ENCODE measurements around the gene CDKN2D. TPM values are rescaled to one million over a fixed set of nuclear protein-coding genes. Genes with fewer than 3 reads are reported as not detected.
A peak's percentile ranks its signal among the peaks of the same experiment; 100 is the strongest.

Gene CDKN2D
- total RNA-seq, result 14.9 TPM

- DNase-seq (ENCODE audit: low spot score) (peak; percentile 100), ATAC-seq (peak; percentile 92)
- intact Hi-C loops (cut with DNase I), result loop anchor here (10.0 kb wide), 1 partner anchor 154 kb away; no protein-coding TSS in a partner anchor
These were observed at the start of gene CDKN2D for GRCh38 chr19:10568826-10569651. TSS of gene CDKN2D (minus strand) at chr19:10568979. CDS start at chr19:10568653, 326 bp downstream.

GRCh38 chr19:10617409-10618121 lies 48.8 kb upstream of the CDKN2D start:
- DNase-seq (ENCODE audit: low spot score) (no peak), ATAC-seq (no peak)
- intact Hi-C loops (cut with DNase I), result no loop called here

GRCh38 chr19:10615429-10616023 lies 46.7 kb upstream of the CDKN2D start:
- ATAC-seq, result no peak
- no peak for DNase-seq (ENCODE audit: low spot score)
- intact Hi-C loops (cut with DNase I), result no loop called here

- DNase-seq (ENCODE audit: low spot score) (peak; percentile 87), ATAC-seq (peak; percentile 86)
- intact Hi-C loops (cut with DNase I), result no loop called here
These were observed 43.8 kb upstream of the CDKN2D start for GRCh38 chr19:10612499-10613119.

GRCh38 chr19:10611907-10612306 lies 43.1 kb upstream of the CDKN2D start:
- ATAC-seq (peak; percentile 4), DNase-seq (ENCODE audit: low spot score) (no peak)
- intact Hi-C loops (cut with DNase I), result no loop called here

- DNase-seq (ENCODE audit: low spot score) (no peak), ATAC-seq (no peak)
- intact Hi-C loops (cut with DNase I), result no loop called here
These were observed 35.7 kb upstream of the CDKN2D start for GRCh38 chr19:10604460-10604980.

GRCh38 chr19:10603873-10604459 lies 35.2 kb upstream of the CDKN2D start:
- ATAC-seq (peak; percentile 6), DNase-seq (ENCODE audit: low spot score) (no peak)
- intact Hi-C loops (cut with DNase I), result no loop called here

GRCh38 chr19:10603084-10603872 lies 34.5 kb upstream of the CDKN2D start:
- DNase-seq (ENCODE audit: low spot score) (peak; percentile 70), ATAC-seq (peak; percentile 53)
- intact Hi-C loops (cut with DNase I), result no loop called here

GRCh38 chr19:10602330-10603083 lies 33.7 kb upstream of the CDKN2D start:
- intact Hi-C loops (cut with DNase I), result no loop called here
- DNase-seq (ENCODE audit: low spot score) (peak; percentile 92), ATAC-seq (peak; percentile 95)

GRCh38 chr19:10601999-10602329 lies 33.2 kb upstream of the CDKN2D start:
- DNase-seq (ENCODE audit: low spot score) (no peak), ATAC-seq (no peak)
- intact Hi-C loops (cut with DNase I), result no loop called here

- intact Hi-C loops (cut with DNase I), result no loop called here
- no peak for DNase-seq (ENCODE audit: low spot score)
- no peak for ATAC-seq
These were observed 31.4 kb upstream of the CDKN2D start for GRCh38 chr19:10600149-10600548.

- peak; percentile 97 for ATAC-seq
- DNase-seq (ENCODE audit: low spot score), result peak; percentile 80
- intact Hi-C loops (cut with DNase I), result no loop called here
These were observed 25.2 kb upstream of the CDKN2D start for GRCh38 chr19:10593820-10594637.

GRCh38 chr19:10593148-10593547 lies 24.4 kb upstream of the CDKN2D start:
- DNase-seq (ENCODE audit: low spot score) (no peak), ATAC-seq (no peak)
- intact Hi-C loops (cut with DNase I), result no loop called here

GRCh38 chr19:10587839-10588150 lies 19.0 kb upstream of the CDKN2D start:
- ATAC-seq, result no peak
- intact Hi-C loops (cut with DNase I), result no loop called here

GRCh38 chr19:10587022-10587838 lies 18.5 kb upstream of the CDKN2D start, which contains the start of gene AP1M2:
TSS of gene AP1M2 (minus strand) at chr19:10587312. CDS start at chr19:10587231, 81 bp downstream.
- intact Hi-C loops (cut with DNase I), result no loop called here
- DNase-seq (ENCODE audit: low spot score), result no peak
- ATAC-seq, result no peak

More at GRCh38 chr19:10587839-10588150, 19.0 kb upstream of the CDKN2D start:
- no peak for DNase-seq (ENCODE audit: low spot score)

- ATAC-seq, result no peak
- intact Hi-C loops (cut with DNase I), result no loop called here
These were observed 17.6 kb upstream of the CDKN2D start for GRCh38 chr19:10586396-10586795.

More at GRCh38 chr19:10586396-10586795, 17.6 kb upstream of the CDKN2D start:
- no peak for DNase-seq (ENCODE audit: low spot score)

Data from sciatic nerve (tissue), 2 donors.